Measurements from ENCODE around the gene TBC1D22A. TPM values are rescaled to one million over a fixed set of nuclear protein-coding genes. Genes with fewer than 3 reads are reported as not detected.
A peak's percentile ranks its signal among the peaks of the same experiment; 100 is the strongest.

The TBC1D22A gene
- total RNA-seq, 4 donors from 2014 or later = 9.2 to 45.3 (median 22.8) TPM

GRCh38 chr22:46968848-46969247, 206.4 kb downstream of the TBC1D22A start:
- H3K9me3 ChIP-seq = no peaks in the 10 kb centered on the region

DNA sequence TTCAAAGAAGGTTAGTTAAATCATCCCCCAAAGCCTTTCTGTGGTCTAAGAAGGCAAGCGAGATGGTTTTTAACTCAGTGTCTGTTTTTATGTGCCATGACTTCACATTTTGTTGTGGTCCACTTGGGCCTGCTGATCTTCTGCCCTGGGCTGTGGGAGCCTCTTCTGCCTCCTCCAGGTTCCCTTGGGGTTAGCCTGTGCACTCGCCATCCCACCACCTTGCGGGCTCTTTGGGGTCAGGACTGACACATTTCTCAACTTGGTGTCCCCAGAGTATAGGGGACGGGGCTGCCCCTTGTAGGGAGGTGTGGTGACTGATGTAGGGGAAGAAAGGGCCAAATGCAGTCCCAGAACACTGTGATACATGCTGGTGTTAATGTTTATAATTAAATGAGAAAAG, 207.0 kb downstream of the TBC1D22A start:
- DNase-seq = no peak
- no peak for TF ChIP-seq POLR2A (IDR thresholded peaks at IDR 0.05)
- TF ChIP-seq, protein P1, sequence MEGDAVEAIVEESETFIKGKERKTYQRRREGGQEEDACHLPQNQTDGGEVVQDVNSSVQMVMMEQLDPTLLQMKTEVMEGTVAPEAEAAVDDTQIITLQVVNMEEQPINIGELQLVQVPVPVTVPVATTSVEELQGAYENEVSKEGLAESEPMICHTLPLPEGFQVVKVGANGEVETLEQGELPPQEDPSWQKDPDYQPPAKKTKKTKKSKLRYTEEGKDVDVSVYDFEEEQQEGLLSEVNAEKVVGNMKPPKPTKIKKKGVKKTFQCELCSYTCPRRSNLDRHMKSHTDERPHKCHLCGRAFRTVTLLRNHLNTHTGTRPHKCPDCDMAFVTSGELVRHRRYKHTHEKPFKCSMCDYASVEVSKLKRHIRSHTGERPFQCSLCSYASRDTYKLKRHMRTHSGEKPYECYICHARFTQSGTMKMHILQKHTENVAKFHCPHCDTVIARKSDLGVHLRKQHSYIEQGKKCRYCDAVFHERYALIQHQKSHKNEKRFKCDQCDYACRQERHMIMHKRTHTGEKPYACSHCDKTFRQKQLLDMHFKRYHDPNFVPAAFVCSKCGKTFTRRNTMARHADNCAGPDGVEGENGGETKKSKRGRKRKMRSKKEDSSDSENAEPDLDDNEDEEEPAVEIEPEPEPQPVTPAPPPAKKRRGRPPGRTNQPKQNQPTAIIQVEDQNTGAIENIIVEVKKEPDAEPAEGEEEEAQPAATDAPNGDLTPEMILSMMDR (IDR thresholded peaks at IDR 0.05) = no peak
- H3K4me3 ChIP-seq = no peak overlapping the region
- intact Hi-C loops (cut with DNase I; ENCODE audit: low total_unique reads) = no loop called here
- H3K4me1 ChIP-seq = no peaks in the 10 kb centered on the region
- no peaks in the 10 kb centered on the region for H3K27me3 ChIP-seq
- H3K9me3 ChIP-seq = no peaks in the 10 kb centered on the region
- H3K27ac ChIP-seq = no peak overlapping the region
- H3K36me3 ChIP-seq = no peaks in the 10 kb centered on the region

More at GRCh38 chr22:46968848-46969247, 206.4 kb downstream of the TBC1D22A start:
- Histone ChIP-seq H3K27me3 (no peaks in the 10 kb centered on the region), H3K4me3 (no peak overlapping the region), H3K36me3 (no peaks in the 10 kb centered on the region), H3K27ac (no peak overlapping the region), H3K4me1 (no peaks in the 10 kb centered on the region)
- intact Hi-C loops (cut with DNase I; ENCODE audit: low total_unique reads) = no loop called here
- TF ChIP-seq POLR2A (IDR thresholded peaks at IDR 0.05) = no peak
- TF ChIP-seq, protein P1 (IDR thresholded peaks at IDR 0.05) = no peak
- DNase-seq = no peak

DNA sequence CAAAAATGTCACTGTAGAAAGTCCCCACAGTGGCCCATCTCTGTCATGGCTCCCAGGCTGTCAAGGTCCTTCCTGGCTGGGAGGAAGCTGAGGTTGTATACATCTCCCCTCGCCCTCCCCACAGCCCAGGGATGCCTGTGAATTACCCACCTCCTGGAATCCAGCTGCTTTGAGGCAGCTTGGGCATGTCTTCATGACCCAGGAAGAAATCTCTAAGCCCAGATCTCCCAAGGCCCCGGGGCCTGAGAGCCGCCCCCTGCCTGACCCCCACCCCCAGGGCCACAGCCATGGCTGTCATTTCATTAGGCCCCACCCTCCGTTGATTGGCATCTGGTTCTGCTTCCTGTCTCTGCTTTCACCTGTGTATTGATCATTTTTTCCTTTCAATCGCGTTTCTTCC, 207.5 kb downstream of the TBC1D22A start:
- Histone ChIP-seq H3K9me3 (no peaks in the 10 kb centered on the region), H3K27ac (no peak overlapping the region), H3K4me1 (no peaks in the 10 kb centered on the region), H3K4me3 (no peak overlapping the region), H3K36me3 (no peaks in the 10 kb centered on the region), H3K27me3 (no peaks in the 10 kb centered on the region)
- TF ChIP-seq, protein P1 (IDR thresholded peaks at IDR 0.05) = no peak
- TF ChIP-seq POLR2A (IDR thresholded peaks at IDR 0.05) = no peak
- intact Hi-C loops (cut with DNase I; ENCODE audit: low total_unique reads) = no loop called here
- no peak for DNase-seq

GRCh38 chr22:46970411-46971098, 208.1 kb downstream of the TBC1D22A start:
- Histone ChIP-seq H3K9me3 (no peaks in the 10 kb centered on the region), H3K4me1 (no peaks in the 10 kb centered on the region), H3K27ac (peak overlapping the region in 1 of 2 donors; percentile 49), H3K4me3 (no peak overlapping the region), H3K27me3 (no peaks in the 10 kb centered on the region), H3K36me3 (no peaks in the 10 kb centered on the region)
- TF ChIP-seq POLR2A (IDR thresholded peaks at IDR 0.05) = no peak
- TF ChIP-seq, protein P1 (IDR thresholded peaks at IDR 0.05) = no peak
- intact Hi-C loops (cut with DNase I; ENCODE audit: low total_unique reads) = no loop called here
- DNase-seq = no peak

GRCh38 chr22:46971099-46971763, 208.8 kb downstream of the TBC1D22A start:
- H3K9me3 ChIP-seq = no peaks in the 10 kb centered on the region
- intact Hi-C loops (cut with DNase I; ENCODE audit: low total_unique reads) = no loop called here
- no peak overlapping the region for H3K4me3 ChIP-seq
- TF ChIP-seq, protein P1 (IDR thresholded peaks at IDR 0.05) = no peak
- TF ChIP-seq POLR2A (IDR thresholded peaks at IDR 0.05) = no peak
- no peaks in the 10 kb centered on the region for H3K27me3 ChIP-seq
- H3K36me3 ChIP-seq = no peaks in the 10 kb centered on the region
- peak overlapping the region; percentile 42 to 49 for H3K27ac ChIP-seq
- DNase-seq = no peak
- no peaks in the 10 kb centered on the region for H3K4me1 ChIP-seq
